ENCODE measurements around the gene USP21. TPM values are rescaled to one million over a fixed set of nuclear protein-coding genes. Genes with fewer than 3 reads are reported as not detected.

The USP21 gene
- total and polyA plus RNA-seq, 2 of the 13 experiments (the other 11 are each of a cell fraction or from before 2014, with no cell fraction given): 10.1 to 33.1 TPM

DNA sequence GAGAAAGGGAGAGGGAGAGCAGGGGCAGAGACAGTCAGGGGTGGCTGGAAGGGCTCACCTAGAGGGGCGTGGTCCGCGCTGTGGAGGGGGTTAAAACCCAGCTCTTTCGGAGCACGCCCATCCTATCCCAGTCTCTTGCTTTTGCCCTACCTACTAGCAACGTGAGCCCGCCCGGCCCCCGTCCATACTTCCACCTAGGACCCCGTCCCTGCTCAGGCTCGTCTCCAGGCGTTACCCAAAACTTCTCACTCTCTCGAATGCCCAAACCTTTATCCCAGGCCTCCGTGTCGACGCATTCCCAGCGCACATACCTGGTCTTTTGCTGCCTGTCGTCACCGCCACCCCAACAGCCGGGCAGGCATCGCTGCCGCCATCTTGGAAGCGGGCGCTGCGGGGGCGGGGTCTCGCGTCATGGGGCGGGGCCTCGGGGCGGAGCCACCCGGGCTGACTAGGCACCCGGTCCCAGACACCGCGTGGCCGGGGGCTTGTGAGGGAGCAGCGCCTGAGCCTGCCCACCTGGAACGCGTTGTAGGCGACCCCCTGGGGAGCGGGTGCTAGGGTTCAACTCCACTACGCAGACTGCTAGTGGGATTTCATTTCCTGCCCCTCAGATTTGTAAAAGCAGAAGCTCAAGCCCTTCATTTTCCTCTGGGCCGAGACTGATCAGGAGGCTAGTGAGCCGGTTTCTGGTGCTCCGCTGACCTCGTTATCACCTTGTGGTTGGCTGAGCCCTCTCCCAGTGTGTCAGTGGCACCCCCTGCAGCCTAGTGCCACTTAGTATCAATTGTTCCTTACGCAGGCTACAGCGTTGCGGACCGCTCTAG, 18.0 kb downstream of the USP21 start, which contains the start of gene B4GALT3 (continued):
- peak; percentile 43; the same call in 1 of the 2 replicates for TF ChIP-seq ZNF607 (CRISPR knock-in tag; IDR thresholded peaks at IDR 0.05; ENCODE audit: borderline replicate concordance)
- TF ChIP-seq, protein P1, sequence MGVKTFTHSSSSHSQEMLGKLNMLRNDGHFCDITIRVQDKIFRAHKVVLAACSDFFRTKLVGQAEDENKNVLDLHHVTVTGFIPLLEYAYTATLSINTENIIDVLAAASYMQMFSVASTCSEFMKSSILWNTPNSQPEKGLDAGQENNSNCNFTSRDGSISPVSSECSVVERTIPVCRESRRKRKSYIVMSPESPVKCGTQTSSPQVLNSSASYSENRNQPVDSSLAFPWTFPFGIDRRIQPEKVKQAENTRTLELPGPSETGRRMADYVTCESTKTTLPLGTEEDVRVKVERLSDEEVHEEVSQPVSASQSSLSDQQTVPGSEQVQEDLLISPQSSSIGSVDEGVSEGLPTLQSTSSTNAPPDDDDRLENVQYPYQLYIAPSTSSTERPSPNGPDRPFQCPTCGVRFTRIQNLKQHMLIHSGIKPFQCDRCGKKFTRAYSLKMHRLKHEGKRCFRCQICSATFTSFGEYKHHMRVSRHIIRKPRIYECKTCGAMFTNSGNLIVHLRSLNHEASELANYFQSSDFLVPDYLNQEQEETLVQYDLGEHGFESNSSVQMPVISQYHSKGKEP (CRISPR knock-in tag; IDR thresholded peaks at IDR 0.05): peak; percentile 19; the same call in 1 of the 2 replicates
- TF ChIP-seq ZNF501 (CRISPR knock-in tag; IDR thresholded peaks at IDR 0.05): peak; percentile 93
- TF ChIP-seq SNAPC5 (CRISPR knock-in tag; IDR thresholded peaks at IDR 0.05; ENCODE audit: borderline replicate concordance): no peak
- TF ChIP-seq ZNF317 (CRISPR knock-in tag; IDR thresholded peaks at IDR 0.05): peak; percentile 91
- TF ChIP-seq SKIL (CRISPR knock-in tag; IDR thresholded peaks at IDR 0.05; ENCODE audit: borderline replicate concordance): 0 out of 2 replicates have a peak, but pooled peaks have one; percentile 33
- peak; percentile 72 for TF ChIP-seq MEIS1 (CRISPR knock-in tag; IDR thresholded peaks at IDR 0.05; ENCODE audit: borderline replicate concordance)
- TF ChIP-seq, protein P2, sequence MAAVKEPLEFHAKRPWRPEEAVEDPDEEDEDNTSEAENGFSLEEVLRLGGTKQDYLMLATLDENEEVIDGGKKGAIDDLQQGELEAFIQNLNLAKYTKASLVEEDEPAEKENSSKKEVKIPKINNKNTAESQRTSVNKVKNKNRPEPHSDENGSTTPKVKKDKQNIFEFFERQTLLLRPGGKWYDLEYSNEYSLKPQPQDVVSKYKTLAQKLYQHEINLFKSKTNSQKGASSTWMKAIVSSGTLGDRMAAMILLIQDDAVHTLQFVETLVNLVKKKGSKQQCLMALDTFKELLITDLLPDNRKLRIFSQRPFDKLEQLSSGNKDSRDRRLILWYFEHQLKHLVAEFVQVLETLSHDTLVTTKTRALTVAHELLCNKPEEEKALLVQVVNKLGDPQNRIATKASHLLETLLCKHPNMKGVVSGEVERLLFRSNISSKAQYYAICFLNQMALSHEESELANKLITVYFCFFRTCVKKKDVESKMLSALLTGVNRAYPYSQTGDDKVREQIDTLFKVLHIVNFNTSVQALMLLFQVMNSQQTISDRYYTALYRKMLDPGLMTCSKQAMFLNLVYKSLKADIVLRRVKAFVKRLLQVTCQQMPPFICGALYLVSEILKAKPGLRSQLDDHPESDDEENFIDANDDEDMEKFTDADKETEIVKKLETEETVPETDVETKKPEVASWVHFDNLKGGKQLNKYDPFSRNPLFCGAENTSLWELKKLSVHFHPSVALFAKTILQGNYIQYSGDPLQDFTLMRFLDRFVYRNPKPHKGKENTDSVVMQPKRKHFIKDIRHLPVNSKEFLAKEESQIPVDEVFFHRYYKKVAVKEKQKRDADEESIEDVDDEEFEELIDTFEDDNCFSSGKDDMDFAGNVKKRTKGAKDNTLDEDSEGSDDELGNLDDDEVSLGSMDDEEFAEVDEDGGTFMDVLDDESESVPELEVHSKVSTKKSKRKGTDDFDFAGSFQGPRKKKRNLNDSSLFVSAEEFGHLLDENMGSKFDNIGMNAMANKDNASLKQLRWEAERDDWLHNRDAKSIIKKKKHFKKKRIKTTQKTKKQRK (IDR thresholded peaks at IDR 0.05; ENCODE audit: low read length): no peak
- peak; percentile 38; the same call in 1 of the 2 replicates for TF ChIP-seq MLX (CRISPR knock-in tag; IDR thresholded peaks at IDR 0.05)
- TF ChIP-seq ZNF616 (CRISPR knock-in tag; IDR thresholded peaks at IDR 0.05; ENCODE audit: low read depth): no peak
- TF ChIP-seq ZNF567 (CRISPR knock-in tag; IDR thresholded peaks at IDR 0.05; ENCODE audit: borderline replicate concordance): no peak
- TF ChIP-seq ZNF7 (CRISPR knock-in tag; IDR thresholded peaks at IDR 0.05): no peak
- TF ChIP-seq TARDBP (CRISPR knock-in tag; IDR thresholded peaks at IDR 0.05): peak; percentile 57; the same call in 1 of the 2 replicates
- TF ChIP-seq SAFB2 (CRISPR knock-in tag; IDR thresholded peaks at IDR 0.05; ENCODE audit: borderline replicate concordance, low read depth): peak; percentile 86
- TF ChIP-seq KLF11 (CRISPR knock-in tag; IDR thresholded peaks at IDR 0.05): peak; percentile 67; the same call in 1 of the 2 replicates
- TF ChIP-seq FOXO1 (CRISPR knock-in tag; IDR thresholded peaks at IDR 0.05): peak; percentile 17; the same call in 1 of the 2 replicates
- no peak for TF ChIP-seq REL (CRISPR knock-in tag; conservative IDR thresholded peaks at IDR 0.05)
- TF ChIP-seq, protein P3, sequence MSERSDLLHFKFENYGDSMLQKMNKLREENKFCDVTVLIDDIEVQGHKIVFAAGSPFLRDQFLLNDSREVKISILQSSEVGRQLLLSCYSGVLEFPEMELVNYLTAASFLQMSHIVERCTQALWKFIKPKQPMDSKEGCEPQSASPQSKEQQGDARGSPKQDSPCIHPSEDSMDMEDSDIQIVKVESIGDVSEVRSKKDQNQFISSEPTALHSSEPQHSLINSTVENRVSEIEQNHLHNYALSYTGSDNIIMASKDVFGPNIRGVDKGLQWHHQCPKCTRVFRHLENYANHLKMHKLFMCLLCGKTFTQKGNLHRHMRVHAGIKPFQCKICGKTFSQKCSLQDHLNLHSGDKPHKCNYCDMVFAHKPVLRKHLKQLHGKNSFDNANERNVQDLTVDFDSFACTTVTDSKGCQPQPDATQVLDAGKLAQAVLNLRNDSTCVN (CRISPR knock-in tag; IDR thresholded peaks at IDR 0.05; ENCODE audit: borderline replicate concordance): peak; percentile 81; the same call in 1 of the 2 replicates
